ENCODE results near the gene CWC27.

Gene CWC27

GRCh38 chr5:64831996-64832395, 63.3 kb downstream of the CWC27 start:
- no peak for DNase-seq (ENCODE audit: low read depth)
- in situ Hi-C loops (cut with HindIII; ENCODE audit: low sequenced_read_pairs) = no loop called here
- no peak for TF ChIP-seq CTCF (IDR thresholded peaks at IDR 0.05; ENCODE audit: low read depth, low read length, missing control alignments)
- no peak overlapping the region for H3K4me3 ChIP-seq (ENCODE audit: low read depth, low read length)

- in situ Hi-C loops (cut with HindIII; ENCODE audit: low sequenced_read_pairs) = no loop called here
- no peak for TF ChIP-seq CTCF (IDR thresholded peaks at IDR 0.05; ENCODE audit: low read depth, low read length, missing control alignments)
- no peak for DNase-seq (ENCODE audit: low read depth)
- no peak overlapping the region for H3K4me3 ChIP-seq (ENCODE audit: low read depth, low read length)
Observed at GRCh38 chr5:64834037-64834436, 65.3 kb downstream of the CWC27 start.

GRCh38 chr5:64834611-64835010, 65.9 kb downstream of the CWC27 start:
- no peak for TF ChIP-seq CTCF (IDR thresholded peaks at IDR 0.05; ENCODE audit: low read depth, low read length, missing control alignments)
- DNase-seq (ENCODE audit: low read depth) = no peak
- no peak overlapping the region for H3K4me3 ChIP-seq (ENCODE audit: low read depth, low read length)
- in situ Hi-C loops (cut with HindIII; ENCODE audit: low sequenced_read_pairs) = no loop called here

GRCh38 chr5:64835266-64835665, 66.5 kb downstream of the CWC27 start:
- TF ChIP-seq CTCF (IDR thresholded peaks at IDR 0.05; ENCODE audit: low read depth, low read length, missing control alignments) = no peak
- in situ Hi-C loops (cut with HindIII; ENCODE audit: low sequenced_read_pairs) = no loop called here
- no peak for DNase-seq (ENCODE audit: low read depth)
- H3K4me3 ChIP-seq (ENCODE audit: low read depth, low read length) = no peak overlapping the region

- no peak for TF ChIP-seq CTCF (IDR thresholded peaks at IDR 0.05; ENCODE audit: low read depth, low read length, missing control alignments)
- in situ Hi-C loops (cut with HindIII; ENCODE audit: low sequenced_read_pairs) = no loop called here
- no peak for DNase-seq (ENCODE audit: low read depth)
- no peak overlapping the region for H3K4me3 ChIP-seq (ENCODE audit: low read depth, low read length)
Observed at GRCh38 chr5:64836190-64836755, 67.5 kb downstream of the CWC27 start.

- in situ Hi-C loops (cut with HindIII; ENCODE audit: low sequenced_read_pairs) = no loop called here
- TF ChIP-seq CTCF (IDR thresholded peaks at IDR 0.05; ENCODE audit: low read depth, low read length, missing control alignments) = no peak
- DNase-seq (ENCODE audit: low read depth) = no peak
- H3K4me3 ChIP-seq (ENCODE audit: low read depth, low read length) = no peak overlapping the region
Observed at GRCh38 chr5:64836786-64837185, 68.1 kb downstream of the CWC27 start.

- TF ChIP-seq CTCF (IDR thresholded peaks at IDR 0.05; ENCODE audit: low read depth, low read length, missing control alignments) = no peak
- DNase-seq (ENCODE audit: low read depth) = no peak
Observed at GRCh38 chr5:64838376-64838775, 69.6 kb downstream of the CWC27 start.

More at GRCh38 chr5:64838376-64838775, 69.6 kb downstream of the CWC27 start:
- in situ Hi-C loops (cut with HindIII; ENCODE audit: low sequenced_read_pairs) = no loop called here
- no peak overlapping the region for H3K4me3 ChIP-seq (ENCODE audit: low read depth, low read length)

Measured in astrocyte of the cerebellum (primary cell).